ENCODE data around the gene CEBPB.
"Not testable (repeated sequence)": the region's sequence is repeated elsewhere in the genome, so short reads cannot be mapped to it uniquely, and the experiment has no call there.

CEBPB gene

GRCh38 chr20:50198180-50198666, 7.6 kb downstream of the CEBPB start:
- H3K9me3 Mint-ChIP-seq: no peaks in the 10 kb centered on the region
- no peaks in the 10 kb centered on the region for H3K27me3 Mint-ChIP-seq
- H3K36me3 Mint-ChIP-seq (ENCODE audit: insufficient read depth): peaks cover 6% of the 10 kb centered on the region
- H3K4me3 Mint-ChIP-seq: no peak overlapping the region
- H3K27ac Mint-ChIP-seq (ENCODE audit: low read depth): peak overlapping the region; percentile 46
- DNase-seq (ENCODE audit: low spot score in 2 of 2) (no peak), ATAC-seq (replicated peaks; ENCODE audit: extremely low read depth, poor library complexity, severe bottlenecking) (no peak)
- H3K4me1 Mint-ChIP-seq: peaks cover 15% of the 10 kb centered on the region

GRCh38 chr20:50198716-50199115, 8.1 kb downstream of the CEBPB start:
- H3K4me3 Mint-ChIP-seq: no peak overlapping the region
- H3K9me3 Mint-ChIP-seq: peaks cover under 1% of the 10 kb centered on the region
- no peaks in the 10 kb centered on the region for H3K27me3 Mint-ChIP-seq
- H3K36me3 Mint-ChIP-seq (ENCODE audit: insufficient read depth): peaks cover 4% of the 10 kb centered on the region
- no peak for ATAC-seq (replicated peaks; ENCODE audit: extremely low read depth, poor library complexity, severe bottlenecking)
- H3K4me1 Mint-ChIP-seq: peaks cover 10% of the 10 kb centered on the region
- no peak for DNase-seq (ENCODE audit: low spot score in 2 of 2)
- peak overlapping the region; percentile 46 for H3K27ac Mint-ChIP-seq (ENCODE audit: low read depth)

GRCh38 chr20:50199703-50200102, 9.1 kb downstream of the CEBPB start:
- Mint-ChIP-seq H3K4me1 (peaks cover 4% of the 10 kb centered on the region), H3K27ac (ENCODE audit: low read depth) (no peak overlapping the region), H3K9me3 (peaks cover 8% of the 10 kb centered on the region), H3K4me3 (no peak overlapping the region), H3K36me3 (ENCODE audit: insufficient read depth) (peaks cover under 1% of the 10 kb centered on the region), H3K27me3 (no peaks in the 10 kb centered on the region)
- DNase-seq (ENCODE audit: low spot score in 2 of 2) (no peak), ATAC-seq (replicated peaks; ENCODE audit: extremely low read depth, poor library complexity, severe bottlenecking) (no peak)

DNA sequence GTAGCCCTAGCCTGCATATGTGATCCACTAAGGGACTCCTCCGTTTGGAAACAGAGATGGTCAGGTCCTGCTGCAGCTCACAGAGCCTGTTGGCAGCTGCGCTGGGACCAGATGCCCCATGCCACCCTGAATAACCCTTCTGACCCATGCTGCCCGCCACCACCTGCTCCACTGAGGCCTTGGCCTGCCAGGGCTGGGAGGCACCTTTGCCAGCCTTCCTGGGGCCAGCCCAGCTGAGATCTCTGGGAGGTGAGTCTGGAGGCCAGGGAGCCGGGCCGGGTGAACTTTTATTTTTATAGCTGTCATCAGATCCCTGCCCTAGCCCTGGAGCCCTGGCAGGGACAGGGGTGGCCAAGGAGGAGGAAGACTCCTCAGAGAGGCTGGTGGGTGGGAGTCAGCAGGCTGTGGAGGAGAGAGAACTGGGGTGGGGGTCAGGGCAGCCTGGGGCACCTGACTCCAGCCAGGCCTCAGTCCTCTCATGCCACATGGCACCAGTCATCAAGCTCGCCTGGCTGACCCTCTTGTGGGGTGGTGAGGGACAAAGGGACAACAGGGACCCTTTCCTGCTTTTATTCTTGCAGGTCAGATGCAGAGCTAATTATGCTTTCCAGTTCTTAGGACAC, 10.0 kb downstream of the CEBPB start:
- no peak overlapping the region for H3K4me3 Mint-ChIP-seq
- peaks cover 8% of the 10 kb centered on the region for H3K9me3 Mint-ChIP-seq
- DNase-seq (ENCODE audit: low spot score in 2 of 2) (no peak), ATAC-seq (replicated peaks; ENCODE audit: extremely low read depth, poor library complexity, severe bottlenecking) (no peak)
- H3K4me1 Mint-ChIP-seq: no peaks in the 10 kb centered on the region
- H3K36me3 Mint-ChIP-seq (ENCODE audit: insufficient read depth): no peaks in the 10 kb centered on the region
- H3K27ac Mint-ChIP-seq (ENCODE audit: low read depth): no peak overlapping the region
- H3K27me3 Mint-ChIP-seq: no peaks in the 10 kb centered on the region

DNA sequence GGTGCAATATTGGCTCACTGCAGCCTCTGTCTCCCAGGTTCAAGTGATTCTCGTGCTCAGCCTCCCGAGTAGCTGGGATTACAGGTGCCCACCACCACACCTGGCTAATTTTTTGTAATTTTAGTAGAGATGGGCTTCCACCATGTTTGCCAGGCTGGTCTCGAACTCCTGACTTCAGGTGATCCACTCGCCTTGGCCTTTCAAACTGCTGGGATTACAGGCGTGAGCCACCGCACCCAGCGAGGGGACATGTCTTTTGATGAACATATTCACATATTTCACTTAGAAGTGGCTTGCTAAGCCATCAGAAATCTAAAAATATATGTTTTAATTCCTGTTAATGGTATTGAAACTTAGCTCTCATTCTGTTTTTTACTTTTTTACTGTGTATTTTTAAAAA, 11.1 kb downstream of the CEBPB start:
- not testable (repeated sequence) for H3K4me3 Mint-ChIP-seq, H3K27me3 Mint-ChIP-seq

GRCh38 chr20:50202677-50203076, 12.0 kb downstream of the CEBPB start:
- Mint-ChIP-seq H3K4me1 (no peaks in the 10 kb centered on the region), H3K9me3 (peaks cover 8% of the 10 kb centered on the region), H3K36me3 (ENCODE audit: insufficient read depth) (no peaks in the 10 kb centered on the region), H3K27ac (ENCODE audit: low read depth) (no peak overlapping the region), H3K4me3 (no peak overlapping the region), H3K27me3 (no peaks in the 10 kb centered on the region)
- ATAC-seq (replicated peaks; ENCODE audit: extremely low read depth, poor library complexity, severe bottlenecking) (no peak), DNase-seq (ENCODE audit: low spot score in 2 of 2) (no peak)

More for the DNA sequence above, 11.1 kb downstream of the CEBPB start:
- H3K4me1 Mint-ChIP-seq; H3K27ac Mint-ChIP-seq (ENCODE audit: low read depth); ATAC-seq (replicated peaks; ENCODE audit: extremely low read depth, poor library complexity, severe bottlenecking); H3K9me3 Mint-ChIP-seq; H3K36me3 Mint-ChIP-seq (ENCODE audit: insufficient read depth); DNase-seq (ENCODE audit: low spot score in 2 of 2): not testable (repeated sequence)

DNA sequence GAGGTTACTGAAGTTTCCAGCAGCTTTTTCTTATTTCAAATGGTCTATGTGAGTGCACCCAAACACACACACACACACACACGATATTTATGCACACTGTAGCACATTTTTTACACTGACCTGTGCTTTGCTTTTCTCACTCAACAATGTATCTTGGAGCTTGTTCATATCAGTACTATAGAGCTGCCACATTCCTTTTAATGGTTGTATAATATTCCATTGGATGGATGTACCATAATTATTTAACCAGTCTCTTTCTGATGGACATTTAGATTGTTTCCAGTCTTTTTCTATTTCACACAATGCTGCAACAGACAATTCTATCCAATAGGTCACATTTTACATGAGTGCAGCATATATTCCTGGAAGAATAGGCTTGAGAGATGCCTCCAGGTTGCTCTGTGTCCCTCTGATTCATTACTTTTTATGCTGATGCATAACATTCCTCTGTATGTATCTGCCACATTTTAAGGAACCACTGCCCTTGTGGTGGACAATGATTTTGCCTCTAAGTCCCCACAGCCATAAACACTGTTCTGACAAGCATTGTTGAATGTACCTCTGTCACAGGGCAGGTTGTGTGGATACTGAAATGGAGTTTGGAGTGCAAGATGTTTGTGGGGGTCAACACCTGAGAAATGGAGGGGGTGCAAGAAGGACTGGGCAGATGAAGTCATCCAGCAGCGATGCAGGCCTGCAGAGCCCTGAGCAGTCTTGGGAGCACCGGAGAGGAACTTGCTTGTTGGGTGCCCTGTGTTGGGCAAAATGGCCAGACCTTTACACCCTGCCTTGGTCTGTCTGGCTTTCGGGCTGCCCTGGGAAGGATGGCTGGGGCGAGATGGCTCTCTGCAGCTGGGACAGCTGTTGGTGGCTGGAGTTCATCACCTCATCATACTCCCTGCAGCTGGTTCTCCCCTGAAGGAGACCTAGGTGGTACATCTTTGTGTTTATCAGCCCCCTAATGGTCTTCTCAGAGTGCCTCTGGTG, 13.6 kb downstream of the CEBPB start:
- Mint-ChIP-seq H3K4me3 (no peak overlapping the region), H3K9me3 (peaks cover 8% of the 10 kb centered on the region), H3K27me3 (no peaks in the 10 kb centered on the region), H3K36me3 (ENCODE audit: insufficient read depth) (no peaks in the 10 kb centered on the region), H3K27ac (ENCODE audit: low read depth) (no peak overlapping the region), H3K4me1 (no peaks in the 10 kb centered on the region)
- no peak for DNase-seq (ENCODE audit: low spot score in 2 of 2)
- ATAC-seq (replicated peaks; ENCODE audit: extremely low read depth, poor library complexity, severe bottlenecking): no peak

GRCh38 chr20:50207026-50207425, 16.4 kb downstream of the CEBPB start:
- no peak for ATAC-seq (replicated peaks; ENCODE audit: extremely low read depth, poor library complexity, severe bottlenecking)

DNA sequence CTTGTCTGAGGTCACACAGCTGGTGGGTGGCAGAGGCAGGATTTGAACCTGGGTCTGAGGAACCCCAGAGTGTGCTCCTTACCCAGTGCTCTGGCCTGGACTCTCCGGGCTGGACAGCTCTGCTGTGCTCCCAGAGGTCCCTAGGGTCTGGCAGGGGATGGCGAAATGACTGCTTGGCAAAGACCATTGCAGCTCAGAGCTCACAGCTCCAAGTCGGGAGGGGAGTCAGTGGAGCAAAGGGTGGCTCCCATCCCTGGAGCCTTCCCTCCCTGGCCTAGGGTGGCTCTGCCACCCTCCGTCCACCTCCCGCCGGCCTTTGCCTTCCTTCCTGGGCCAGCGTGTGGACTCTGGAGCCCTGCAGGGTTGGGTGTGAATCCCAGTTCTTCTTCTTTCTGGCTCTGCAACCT, 17.5 kb downstream of the CEBPB start:
- H3K9me3 Mint-ChIP-seq: peaks cover 8% of the 10 kb centered on the region
- H3K36me3 Mint-ChIP-seq (ENCODE audit: insufficient read depth): no peaks in the 10 kb centered on the region
- peaks cover 8% of the 10 kb centered on the region for H3K27me3 Mint-ChIP-seq
- no peak for DNase-seq (ENCODE audit: low spot score in 2 of 2)
- no peaks in the 10 kb centered on the region for H3K4me1 Mint-ChIP-seq
- no peak for ATAC-seq (replicated peaks; ENCODE audit: extremely low read depth, poor library complexity, severe bottlenecking)
- H3K27ac Mint-ChIP-seq (ENCODE audit: low read depth): no peak overlapping the region
- H3K4me3 Mint-ChIP-seq: no peak overlapping the region

More at GRCh38 chr20:50207026-50207425, 16.4 kb downstream of the CEBPB start:
- H3K36me3 Mint-ChIP-seq (ENCODE audit: insufficient read depth): no peaks in the 10 kb centered on the region
- peaks cover 8% of the 10 kb centered on the region for H3K9me3 Mint-ChIP-seq
- H3K4me3 Mint-ChIP-seq: no peak overlapping the region
- no peaks in the 10 kb centered on the region for H3K27me3 Mint-ChIP-seq
- no peaks in the 10 kb centered on the region for H3K4me1 Mint-ChIP-seq
- no peak overlapping the region for H3K27ac Mint-ChIP-seq (ENCODE audit: low read depth)
- no peak for DNase-seq (ENCODE audit: low spot score in 2 of 2)

- H3K36me3 Mint-ChIP-seq (ENCODE audit: insufficient read depth); H3K9me3 Mint-ChIP-seq; H3K4me3 Mint-ChIP-seq; ATAC-seq (replicated peaks; ENCODE audit: extremely low read depth, poor library complexity, severe bottlenecking); H3K4me1 Mint-ChIP-seq; DNase-seq (ENCODE audit: low spot score in 2 of 2); H3K27ac Mint-ChIP-seq (ENCODE audit: low read depth): not testable (repeated sequence)
- H3K27me3 Mint-ChIP-seq: peaks cover 15% of the 10 kb centered on the region
These were observed 18.2 kb downstream of the CEBPB start for GRCh38 chr20:50208815-50209214.

DNA sequence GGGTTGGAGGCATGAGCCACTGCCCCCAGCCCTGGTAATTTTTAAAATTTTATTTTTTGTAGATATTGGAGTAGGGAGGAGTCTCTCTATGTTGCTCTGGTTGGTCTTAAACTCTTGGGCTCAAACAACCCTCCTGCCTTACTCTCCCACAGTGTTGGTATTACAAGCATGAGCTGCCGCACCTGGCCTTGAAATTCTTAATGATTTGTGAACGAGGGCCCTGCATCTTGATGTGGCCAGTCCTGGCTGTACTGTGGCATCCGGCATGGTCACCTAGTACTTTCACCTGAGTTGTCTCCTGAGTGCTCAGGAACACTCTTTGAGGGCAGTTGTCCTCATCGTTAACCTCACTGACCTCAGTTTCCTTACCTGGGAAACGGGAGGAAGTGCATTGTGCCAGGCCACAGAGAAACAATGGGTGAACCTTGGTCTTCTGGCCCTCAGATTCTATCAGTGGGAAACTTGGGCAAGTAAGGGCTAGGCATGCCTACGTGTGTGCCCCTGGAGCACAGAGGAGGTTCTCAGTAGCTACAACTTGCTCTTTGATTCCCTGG, 19.5 kb downstream of the CEBPB start:
- no peaks in the 10 kb centered on the region for H3K9me3 Mint-ChIP-seq
- H3K36me3 Mint-ChIP-seq (ENCODE audit: insufficient read depth): no peaks in the 10 kb centered on the region
- no peak overlapping the region for H3K4me3 Mint-ChIP-seq
- DNase-seq (ENCODE audit: low spot score in 2 of 2) (no peak), ATAC-seq (replicated peaks; ENCODE audit: extremely low read depth, poor library complexity, severe bottlenecking) (no peak)
- H3K27ac Mint-ChIP-seq (ENCODE audit: low read depth): no peak overlapping the region
- H3K4me1 Mint-ChIP-seq: no peaks in the 10 kb centered on the region
- peaks cover 29% of the 10 kb centered on the region for H3K27me3 Mint-ChIP-seq

GRCh38 chr20:50211091-50211490, 20.5 kb downstream of the CEBPB start:
- Mint-ChIP-seq H3K4me3 (no peak overlapping the region), H3K36me3 (ENCODE audit: insufficient read depth) (no peaks in the 10 kb centered on the region), H3K9me3 (no peaks in the 10 kb centered on the region), H3K4me1 (no peaks in the 10 kb centered on the region), H3K27ac (ENCODE audit: low read depth) (no peak overlapping the region), H3K27me3 (peaks cover 38% of the 10 kb centered on the region)
- DNase-seq (ENCODE audit: low spot score in 2 of 2) (no peak), ATAC-seq (replicated peaks; ENCODE audit: extremely low read depth, poor library complexity, severe bottlenecking) (no peak)

Data from central memory CD8-positive, alpha-beta T cell (primary cell).